ENCODE data around the gene ZNF483.
A peak's percentile ranks its signal among the peaks of the same experiment; 100 is the strongest.
"Not testable (repeated sequence)": the region's sequence is repeated elsewhere in the genome, so short reads cannot be mapped to it uniquely, and the experiment has no call there.

The ZNF483 gene

GRCh38 chr9:111525056-111525977 lies at the start of gene ZNF483:
Gene ZNF483 (plus strand): TSS chr9:111525179. CDS start chr9:111527396, 2,217 bp downstream.
- peak; percentile 72 for DNase-seq

DNA sequence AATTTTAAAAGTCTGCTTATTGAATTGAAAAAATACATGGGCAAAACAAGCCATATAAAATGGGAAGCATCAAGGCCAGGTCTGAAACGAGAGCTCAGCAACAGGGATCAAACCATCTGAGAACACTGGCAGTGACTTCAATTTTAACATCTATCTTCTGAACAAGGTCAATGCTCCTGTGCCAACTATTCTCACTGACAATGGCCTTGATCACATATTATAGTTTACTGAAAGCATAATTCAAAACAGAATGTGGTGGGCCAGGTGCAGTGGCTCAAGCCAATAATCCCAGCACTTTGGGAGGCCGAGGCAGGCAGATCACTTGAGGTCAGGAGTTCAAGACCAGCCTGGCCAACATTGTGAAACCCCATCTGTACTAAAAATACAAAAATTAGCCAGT lies 49.8 kb upstream of the ZNF483 start:
- no peak for DNase-seq

GRCh38 chr9:111477677-111478076 lies 47.3 kb upstream of the ZNF483 start:
- DNase-seq: no peak

- DNase-seq: no peak
Observed at GRCh38 chr9:111481885-111482636, 42.9 kb upstream of the ZNF483 start.

DNA sequence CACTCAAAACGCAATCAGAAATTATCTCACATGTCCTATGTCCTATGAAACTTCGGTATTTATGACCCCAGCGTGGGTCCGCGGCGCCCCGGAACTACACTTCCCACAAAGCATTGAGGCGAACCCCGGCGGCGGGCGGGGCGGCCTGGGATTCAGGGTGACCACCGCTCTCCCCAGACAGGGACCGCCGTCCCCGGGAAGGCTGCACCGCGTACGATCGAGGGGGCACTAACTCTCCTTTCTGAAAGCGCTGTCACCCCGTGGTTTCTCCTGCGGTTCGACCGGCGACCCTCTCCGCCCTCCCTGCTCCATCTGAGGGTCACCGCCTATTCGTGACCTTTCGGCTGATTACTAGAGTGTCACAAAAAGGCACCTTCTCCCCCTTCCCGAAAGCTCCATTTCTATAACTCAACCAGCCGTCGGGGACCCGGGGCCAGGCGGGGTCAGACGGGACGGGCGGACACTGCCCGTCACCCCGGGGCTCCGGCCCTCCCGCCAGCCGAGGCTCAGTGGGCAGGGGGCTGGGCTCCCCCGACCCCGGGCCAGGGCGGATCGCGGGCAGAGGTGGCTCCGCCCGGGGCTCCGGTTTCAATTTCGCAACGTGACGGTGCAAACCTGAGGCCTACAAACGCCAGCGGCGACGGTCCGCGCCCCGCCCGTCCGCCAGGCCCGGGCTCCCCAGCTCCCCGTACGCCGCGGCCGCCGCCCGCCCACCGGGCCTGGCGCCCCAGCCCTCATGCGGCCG lies 42.1 kb upstream of the ZNF483 start:
- DNase-seq: peak; percentile 47

GRCh38 chr9:111483439-111483857 lies 41.5 kb upstream of the ZNF483 start:
- DNase-seq: no peak

DNA sequence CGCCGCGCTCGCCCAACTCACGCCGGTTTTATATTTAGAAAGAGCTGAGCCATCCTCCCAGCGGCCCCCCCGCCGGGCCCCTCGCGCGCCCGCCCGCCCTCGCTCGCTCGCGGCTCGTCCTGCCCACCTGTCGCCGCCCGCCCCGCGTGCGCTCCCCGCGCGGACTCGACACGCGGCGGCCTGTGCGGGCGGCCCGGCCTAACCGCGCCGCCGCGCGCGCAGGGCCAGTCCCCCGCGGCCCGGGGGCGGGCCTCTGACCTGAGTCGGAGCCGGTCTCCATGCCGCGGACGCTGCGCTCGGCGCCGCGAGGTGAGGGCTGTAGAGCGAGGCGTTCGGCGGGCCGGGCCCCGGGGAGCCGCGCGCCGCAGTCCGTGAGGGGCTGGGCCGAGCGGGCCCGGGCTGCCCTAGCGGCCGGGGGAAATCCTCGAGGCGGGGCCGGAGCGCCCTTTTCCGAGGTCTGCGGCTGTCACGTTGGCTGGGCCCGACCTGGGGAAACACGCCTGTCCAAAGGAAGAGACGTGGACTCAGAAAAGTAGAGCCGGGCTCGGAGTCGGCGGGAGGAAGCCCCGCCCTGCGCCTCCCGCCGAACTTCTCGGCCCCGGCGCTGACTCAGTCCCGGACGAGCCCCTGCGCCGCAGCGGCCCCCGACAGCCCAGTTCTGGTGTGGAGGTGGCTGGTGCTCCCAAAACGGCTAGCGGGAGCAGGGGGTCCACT lies 41.0 kb upstream of the ZNF483 start, which contains the start of gene ECPAS:
ECPAS (minus strand) TSS at position 526 of the 714 bp plus-strand sequence. CDS start 11,465 bp downstream, outside the sequence.
- DNase-seq: no peak

GRCh38 chr9:111484572-111484894 lies 40.4 kb upstream of the ZNF483 start:
- DNase-seq: no peak

DNA sequence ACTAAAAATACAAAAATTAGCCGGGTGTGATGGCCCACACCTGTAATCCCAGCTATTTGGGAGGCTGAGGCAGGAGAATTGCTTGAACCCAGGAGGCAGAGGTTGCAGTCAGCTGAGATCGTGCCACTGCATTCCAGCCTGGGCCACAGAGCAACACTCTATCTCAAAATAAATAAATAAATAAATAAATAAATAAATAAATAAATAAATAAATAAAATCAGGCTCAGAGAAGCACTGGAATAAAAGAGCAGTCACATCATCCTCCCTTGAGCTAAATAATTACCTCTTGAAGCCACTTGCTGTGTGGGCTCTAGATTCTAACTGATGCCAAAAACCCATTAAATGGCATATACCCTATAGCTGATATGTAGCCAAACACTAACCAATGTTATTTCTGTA lies 27.8 kb upstream of the ZNF483 start:
- not testable (repeated sequence) for DNase-seq

GRCh38 chr9:111501005-111501562 lies 23.9 kb upstream of the ZNF483 start:
- DNase-seq: no peak

DNA sequence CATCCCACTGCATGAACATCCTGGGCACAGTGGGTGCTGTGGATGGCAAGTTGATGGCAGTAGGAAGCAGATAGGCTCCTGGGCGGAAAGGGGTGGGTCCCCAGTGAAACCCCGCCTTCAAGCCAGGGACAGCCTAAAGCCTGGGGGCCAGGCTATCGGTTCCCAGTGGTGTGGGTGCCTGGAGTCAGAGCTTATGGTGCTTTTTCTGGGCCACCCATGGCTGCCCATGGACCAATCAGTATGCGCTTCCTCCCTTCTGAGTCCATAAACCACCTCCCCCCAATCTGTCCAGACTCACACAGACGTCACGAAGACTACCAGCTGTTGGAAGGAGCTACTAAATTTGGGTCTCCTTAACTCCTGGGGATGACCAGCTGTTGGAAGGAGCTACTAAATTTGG lies 23.3 kb upstream of the ZNF483 start:
- no peak for DNase-seq

- DNase-seq: no peak
Observed at GRCh38 chr9:111502506-111502905, 22.5 kb upstream of the ZNF483 start.

DNA sequence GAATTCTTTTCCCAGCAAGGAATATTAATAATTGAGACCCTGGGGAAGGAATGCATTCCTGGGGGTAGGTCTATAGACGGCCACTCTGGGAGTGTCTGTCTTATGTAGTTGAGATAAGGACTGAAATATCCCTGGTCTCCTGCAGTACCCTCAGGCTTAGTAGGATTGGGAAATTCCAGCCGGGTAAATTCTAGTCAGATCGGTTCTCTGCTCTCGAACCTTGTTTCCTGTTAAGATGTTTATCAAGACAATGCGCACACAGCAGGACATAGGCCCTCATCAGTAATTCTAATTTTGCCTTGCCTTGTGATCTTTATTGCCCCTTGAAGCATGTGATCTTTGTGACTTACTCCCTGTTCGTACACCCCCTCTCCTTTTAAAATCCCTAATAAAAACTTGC lies 13.4 kb upstream of the ZNF483 start:
- DNase-seq: not testable (repeated sequence)

GRCh38 chr9:111514967-111515366 lies 10.0 kb upstream of the ZNF483 start:
- no peak for DNase-seq

GRCh38 chr9:111516061-111516465 lies 8.9 kb upstream of the ZNF483 start:
- DNase-seq: no peak

DNA sequence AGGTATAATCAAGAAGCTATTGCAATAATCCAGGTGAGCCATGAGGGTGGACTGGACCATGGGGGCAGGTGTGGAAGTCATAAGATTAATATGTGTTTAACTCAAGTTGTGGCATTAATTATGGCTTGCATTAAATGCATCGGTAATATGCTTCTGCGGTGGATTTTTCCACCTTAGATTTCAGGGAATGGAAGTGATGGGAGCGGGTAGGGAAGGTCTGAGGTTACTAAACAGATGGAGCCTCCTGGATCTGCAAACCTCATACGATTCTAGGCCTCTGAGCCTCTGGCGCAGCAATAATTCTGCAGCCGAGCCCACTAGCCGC lies 286 bp upstream of the ZNF483 start:
- no peak for DNase-seq

DNA sequence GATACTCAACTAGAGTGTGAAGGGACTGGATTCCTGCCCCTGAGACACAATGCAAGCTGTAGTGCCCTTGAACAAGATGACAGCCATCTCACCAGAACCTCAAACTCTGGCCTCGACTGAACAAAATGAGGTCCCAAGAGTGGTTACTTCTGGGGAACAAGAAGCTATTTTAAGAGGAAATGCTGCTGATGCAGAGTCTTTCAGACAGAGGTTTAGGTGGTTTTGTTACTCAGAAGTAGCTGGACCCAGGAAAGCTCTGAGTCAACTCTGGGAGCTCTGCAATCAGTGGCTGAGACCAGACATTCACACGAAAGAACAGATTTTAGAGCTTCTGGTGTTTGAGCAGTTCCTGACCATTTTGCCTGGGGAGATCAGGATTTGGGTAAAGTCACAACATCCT lies 2.4 kb downstream of the ZNF483 start:
- no peak for DNase-seq

DNA sequence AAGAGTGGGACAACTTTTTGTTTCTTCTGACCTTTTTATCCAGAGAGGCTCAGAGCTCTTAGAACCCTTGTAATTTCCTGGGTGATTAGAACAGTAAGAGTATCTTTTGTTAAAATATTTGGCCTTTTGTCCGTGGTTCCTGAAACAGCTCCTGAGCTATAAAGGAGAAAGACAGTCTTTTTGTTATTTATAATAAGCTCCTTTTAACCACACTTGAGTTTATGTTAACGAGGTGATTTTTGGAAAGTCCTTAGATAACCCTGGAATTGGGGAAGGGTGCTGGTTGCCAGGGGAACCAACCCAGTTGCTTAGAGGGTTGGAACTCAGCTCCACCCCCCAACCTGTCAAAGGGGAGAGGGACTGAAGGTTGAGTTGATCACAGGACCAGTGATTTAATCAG lies 4.8 kb downstream of the ZNF483 start:
- no peak for DNase-seq

- DNase-seq: no peak
Observed at GRCh38 chr9:111531716-111532115, 6.7 kb downstream of the ZNF483 start.

DNA sequence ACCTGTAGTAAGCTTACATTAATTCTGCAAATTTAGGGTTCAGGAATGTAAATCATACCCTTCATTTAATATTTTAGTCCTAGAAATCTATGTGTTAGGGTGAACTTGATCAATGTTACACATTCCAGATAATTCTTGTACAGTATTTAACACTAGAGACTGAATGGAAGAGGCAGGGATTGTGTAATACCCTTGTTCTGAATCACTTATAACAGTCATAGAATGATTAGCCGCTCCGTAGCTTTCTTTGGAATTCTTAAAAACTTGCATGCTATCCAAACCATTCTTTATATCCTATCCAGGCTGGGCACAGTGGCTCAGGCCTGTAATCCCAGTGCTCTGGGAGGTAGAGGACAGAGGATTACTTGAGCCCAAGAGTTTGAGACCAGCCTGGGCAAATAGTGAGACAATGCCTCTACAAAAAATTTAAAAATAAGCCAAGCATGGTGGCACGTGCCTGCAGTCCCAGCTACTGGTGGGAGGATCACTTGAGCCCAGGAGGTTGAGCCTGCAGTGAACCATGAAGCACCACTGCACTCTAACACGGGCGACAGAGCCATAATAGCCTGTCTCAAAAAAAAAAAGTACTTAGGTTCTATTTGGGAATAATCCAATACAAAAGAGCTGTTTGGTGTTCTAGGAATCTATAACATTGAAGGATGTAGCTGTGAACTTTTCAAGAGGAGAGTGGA lies 8.3 kb downstream of the ZNF483 start:
- DNase-seq: no peak

DNA sequence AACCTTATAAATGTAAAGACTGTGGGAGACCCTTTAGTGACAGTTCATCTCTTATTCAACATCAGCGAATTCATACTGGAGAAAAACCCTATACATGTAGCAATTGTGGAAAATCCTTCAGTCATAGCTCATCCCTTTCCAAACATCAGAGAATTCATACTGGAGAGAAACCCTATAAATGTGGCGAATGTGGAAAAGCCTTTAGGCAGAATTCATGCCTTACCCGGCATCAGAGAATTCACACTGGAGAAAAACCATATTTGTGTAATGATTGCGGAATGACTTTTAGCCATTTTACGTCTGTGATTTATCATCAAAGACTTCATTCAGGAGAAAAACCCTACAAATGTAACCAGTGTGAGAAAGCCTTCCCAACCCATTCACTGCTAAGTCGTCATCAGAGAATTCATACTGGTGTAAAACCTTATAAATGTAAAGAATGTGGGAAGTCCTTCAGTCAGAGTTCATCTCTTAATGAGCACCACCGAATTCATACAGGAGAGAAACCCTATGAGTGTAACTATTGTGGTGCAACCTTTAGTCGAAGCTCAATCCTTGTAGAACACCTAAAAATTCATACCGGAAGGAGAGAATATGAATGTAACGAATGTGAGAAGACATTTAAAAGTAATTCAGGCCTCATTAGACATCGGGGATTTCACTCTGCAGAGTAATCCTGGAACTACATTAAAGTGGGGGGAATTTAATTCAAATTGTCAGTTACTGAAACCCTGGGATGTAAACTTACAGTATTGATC lies 17.7 kb downstream of the ZNF483 start:
- no peak for DNase-seq
